Tibial nerve (tissue), 4 donors: ENCODE results near the gene POLR1H.
"Not testable (repeated sequence)": the region's sequence is repeated elsewhere in the genome, so short reads cannot be mapped to it uniquely, and the experiment has no call there.

Source experiments
- EP300 ChIP-seq, 2 donors: sonication (generic); formaldehyde crosslinking; IDR thresholded peaks; one replicate each; pipeline ENCODE4 v1.6.1; 2017; ENCODE audit warnings: antibody characterized with exemption in 2 of 2, mild to moderate bottlenecking in 1 of 2
- POLR2A ChIP-seq, 2 donors: fragments of 450-650 bp; IDR thresholded peaks; one replicate each; pipeline ENCODE4 v1.6.1; 2017; ENCODE audit warnings: antibody characterized with exemption in 2 of 2, mild to moderate bottlenecking in 2 of 2, moderate library complexity in 2 of 2
- TF ChIP-seq, protein P1 (sequence below), 5 experiments: fragments of 200-600 bp in 3 of 5; fragments of 450-650 bp in 2 of 5; sonication (generic) in 3 of 5; IDR thresholded peaks; one replicate each; pipeline ENCODE4 v1.5.1; 2016 to 2019; ENCODE audit warnings: antibody characterized with exemption in 5 of 5, mild to moderate bottlenecking in 3 of 5, moderate library complexity in 2 of 5

DNA sequence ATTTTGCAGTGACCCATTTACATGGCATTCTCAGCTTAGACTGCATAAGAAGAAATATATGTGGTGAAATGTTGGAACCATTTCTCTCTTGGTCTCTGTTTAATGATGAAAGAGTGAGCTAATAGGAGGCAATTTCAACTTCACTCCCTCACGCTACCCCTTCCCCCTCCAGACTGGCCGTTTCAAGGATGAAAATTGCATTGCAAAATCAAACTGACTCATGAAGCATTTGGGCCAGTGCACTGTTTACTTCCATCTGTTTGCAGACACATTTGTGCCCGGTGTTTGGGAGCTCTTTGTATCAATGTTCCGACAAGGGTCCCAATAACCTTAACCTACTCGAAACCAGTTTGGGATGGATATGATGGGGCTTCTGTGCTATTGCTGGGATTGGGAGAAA is 27.6 kb upstream of the POLR1H start:
- TF ChIP-seq POLR2A, EP300 (IDR thresholded peaks at IDR 0.05): not testable (repeated sequence)
- TF ChIP-seq, protein P1, sequence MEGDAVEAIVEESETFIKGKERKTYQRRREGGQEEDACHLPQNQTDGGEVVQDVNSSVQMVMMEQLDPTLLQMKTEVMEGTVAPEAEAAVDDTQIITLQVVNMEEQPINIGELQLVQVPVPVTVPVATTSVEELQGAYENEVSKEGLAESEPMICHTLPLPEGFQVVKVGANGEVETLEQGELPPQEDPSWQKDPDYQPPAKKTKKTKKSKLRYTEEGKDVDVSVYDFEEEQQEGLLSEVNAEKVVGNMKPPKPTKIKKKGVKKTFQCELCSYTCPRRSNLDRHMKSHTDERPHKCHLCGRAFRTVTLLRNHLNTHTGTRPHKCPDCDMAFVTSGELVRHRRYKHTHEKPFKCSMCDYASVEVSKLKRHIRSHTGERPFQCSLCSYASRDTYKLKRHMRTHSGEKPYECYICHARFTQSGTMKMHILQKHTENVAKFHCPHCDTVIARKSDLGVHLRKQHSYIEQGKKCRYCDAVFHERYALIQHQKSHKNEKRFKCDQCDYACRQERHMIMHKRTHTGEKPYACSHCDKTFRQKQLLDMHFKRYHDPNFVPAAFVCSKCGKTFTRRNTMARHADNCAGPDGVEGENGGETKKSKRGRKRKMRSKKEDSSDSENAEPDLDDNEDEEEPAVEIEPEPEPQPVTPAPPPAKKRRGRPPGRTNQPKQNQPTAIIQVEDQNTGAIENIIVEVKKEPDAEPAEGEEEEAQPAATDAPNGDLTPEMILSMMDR (IDR thresholded peaks at IDR 0.05): not testable (repeated sequence)
